Activated CD4-positive, alpha-beta memory T cell treated with anti-CD3 and anti-CD28 coated beads, Interleukin-2, amount 10 ng/mL, durations not matched to agents 7 days and 5 days (primary cell): ENCODE data around the gene ING3. TPM values are rescaled to one million over a fixed set of nuclear protein-coding genes. Genes with fewer than 3 reads are reported as not detected.
"Not testable (repeated sequence)": the region's sequence is repeated elsewhere in the genome, so short reads cannot be mapped to it uniquely, and the experiment has no call there.

Experiments used
- CTCF ChIA-PET: fragments of 350-600 bp; sonication (Branson Sonifier 250); formaldehyde crosslinking; loops from one replicate; lab custom pipeline; 2021; ENCODE audit warnings: antibody characterized with exemption, inconsistent platforms; lab: Charles Lee
- POLR2A ChIA-PET: fragments of 350-600 bp; sonication (Branson Sonifier 250); formaldehyde crosslinking; loops from one replicate; lab custom pipeline; 2021; ENCODE audit warnings: antibody characterized with exemption; lab: Charles Lee
- DNase-seq: peaks from one replicate; pipeline ENCODE4 v3.0.0-alpha.2; 2020
- H3K27ac Mint-ChIP-seq: one replicate; pipeline ENCODE4 v1.8.0; 2021; ENCODE audit warnings: mild to moderate bottlenecking, mixed read lengths
- H3K27me3 Mint-ChIP-seq: one replicate; pipeline ENCODE4 v1.8.0; 2021; ENCODE audit warnings: mixed read lengths
- H3K36me3 Mint-ChIP-seq: one replicate; pipeline ENCODE4 v1.8.0; 2021; ENCODE audit warnings: low read depth, mixed read lengths
- H3K4me1 Mint-ChIP-seq: one replicate; pipeline ENCODE4 v1.8.0; 2021; ENCODE audit warnings: mixed read lengths
- H3K4me3 Mint-ChIP-seq: one replicate; pipeline ENCODE4 v1.8.0; 2021; ENCODE audit warnings: mild to moderate bottlenecking, mixed read lengths
- H3K9me3 Mint-ChIP-seq: one replicate; pipeline ENCODE4 v1.8.0; 2021; ENCODE audit warnings: mixed read lengths
- total RNA-seq, 2 experiments: library from RNA; stranded (reverse); gene quantifications; one replicate each; pipeline ENCODE4 v1.2.3, GENCODE V29; 2021

Gene ING3
- total RNA-seq, 2 experiments from 2014 or later: 22.2 to 26.5 TPM

DNA sequence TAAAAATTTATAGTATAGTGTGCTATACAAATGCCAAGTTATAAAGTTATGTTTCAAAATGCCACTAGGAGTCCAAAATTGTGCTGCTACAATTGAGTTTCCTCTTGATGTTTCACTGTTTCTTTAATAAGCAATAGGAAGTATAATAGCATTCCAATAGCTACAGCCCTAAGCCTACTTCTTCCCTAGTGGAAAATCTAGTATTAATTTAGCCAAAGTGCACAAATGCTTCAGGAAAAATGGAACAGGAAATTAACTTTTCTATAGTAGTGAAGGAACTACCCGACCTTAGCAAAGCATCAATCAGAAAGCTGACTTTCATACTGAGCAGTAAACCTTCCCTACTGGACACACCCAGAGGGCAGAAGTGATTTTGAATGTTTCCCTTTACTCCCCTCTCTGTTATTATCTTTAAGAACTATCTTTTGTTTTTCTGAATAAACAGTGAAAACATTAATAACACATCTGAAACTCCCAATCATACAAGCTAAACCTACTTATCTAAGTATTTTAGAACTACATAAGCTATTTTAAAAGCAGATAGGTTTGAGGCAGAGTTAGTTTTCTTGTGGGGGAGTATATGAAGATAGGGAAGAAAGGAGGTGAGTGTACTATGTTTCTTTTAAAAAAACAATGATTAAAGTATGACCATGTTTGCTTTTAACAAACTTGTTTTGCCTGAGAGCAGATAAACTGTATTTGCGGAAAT lies 51.6 kb downstream of the ING3 start:
- POLR2A ChIA-PET: no interaction called here
- H3K27ac Mint-ChIP-seq: no peak overlapping the region
- H3K27me3 Mint-ChIP-seq: peaks cover 17% of the 10 kb centered on the region
- no peaks in the 10 kb centered on the region for H3K36me3 Mint-ChIP-seq
- peaks cover 5% of the 10 kb centered on the region for H3K4me1 Mint-ChIP-seq
- DNase-seq: no peak
- CTCF ChIA-PET: interaction anchor here (1.7 kb wide), 1 partner anchor 14 kb away, joined by 6 read pairs; the partner anchor contains the start of gene CPED1
- H3K9me3 Mint-ChIP-seq: no peaks in the 10 kb centered on the region
- no peak overlapping the region for H3K4me3 Mint-ChIP-seq

DNA sequence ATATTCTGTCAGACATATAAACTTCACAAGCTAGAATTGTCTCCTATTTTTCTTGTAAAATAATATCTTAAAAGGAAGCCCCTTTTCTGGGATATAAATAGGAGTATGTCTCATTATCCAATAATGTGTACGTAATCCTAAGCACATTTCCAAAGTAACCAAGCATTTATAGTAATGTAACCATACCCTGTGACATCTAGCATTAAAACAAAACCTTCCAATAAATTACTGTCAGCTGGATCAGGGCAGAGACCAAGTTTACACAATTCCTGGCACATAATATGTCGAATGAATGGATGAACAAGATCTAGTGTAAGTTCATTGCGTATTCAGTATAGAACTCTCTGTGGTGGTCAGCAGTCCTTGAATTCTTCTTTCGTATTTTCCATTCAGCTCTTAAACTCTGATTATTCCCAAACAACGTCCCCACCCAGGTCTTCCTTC lies 52.2 kb downstream of the ING3 start:
- CTCF ChIA-PET: interaction anchor here (1.7 kb wide), 1 partner anchor 15 kb away, joined by 6 read pairs; the partner anchor contains the start of gene CPED1
- Mint-ChIP-seq H3K4me1 (peaks cover 5% of the 10 kb centered on the region), H3K9me3 (no peaks in the 10 kb centered on the region), H3K27me3 (peaks cover 21% of the 10 kb centered on the region), H3K27ac (no peak overlapping the region), H3K36me3 (no peaks in the 10 kb centered on the region), H3K4me3 (no peak overlapping the region)
- DNase-seq: no peak
- POLR2A ChIA-PET: no interaction called here

DNA sequence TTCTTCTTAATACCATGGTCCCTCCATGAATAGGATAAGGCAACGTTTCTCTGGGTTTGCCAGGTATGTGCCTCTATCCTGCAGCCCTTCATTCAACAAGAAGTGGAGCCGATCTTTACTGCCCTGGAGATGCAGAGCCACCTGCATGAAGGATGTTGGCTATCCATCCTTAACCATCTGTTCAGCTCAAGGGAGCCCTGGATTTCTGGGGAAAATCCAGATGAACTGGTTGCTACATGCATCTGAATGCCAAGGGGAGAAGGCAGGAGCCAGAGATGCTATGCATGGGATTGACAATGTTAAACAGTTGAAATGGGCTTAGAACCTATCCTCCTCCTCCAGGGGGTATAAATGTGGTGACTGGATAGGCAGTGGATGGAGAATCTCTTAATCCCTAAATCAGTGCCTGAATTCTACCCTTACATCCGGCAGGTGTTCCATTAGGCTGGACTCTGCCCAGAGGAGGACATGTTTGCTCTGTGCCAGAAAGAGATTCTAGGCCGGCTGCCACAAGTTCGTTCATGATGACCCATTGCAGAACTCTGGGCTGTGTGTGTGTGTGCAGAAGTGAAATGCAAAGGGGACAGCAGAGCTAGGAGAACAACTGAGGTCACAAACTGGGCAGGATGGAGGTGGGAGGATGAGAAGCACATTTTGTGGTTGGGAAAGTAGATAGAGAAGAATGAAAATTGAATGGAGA lies 53.6 kb downstream of the ING3 start:
- no peaks in the 10 kb centered on the region for H3K36me3 Mint-ChIP-seq
- no peak for DNase-seq
- CTCF ChIA-PET: no interaction called here
- H3K4me3 Mint-ChIP-seq: no peak overlapping the region
- H3K27me3 Mint-ChIP-seq: peaks cover 21% of the 10 kb centered on the region
- H3K27ac Mint-ChIP-seq: no peak overlapping the region
- peaks cover 4% of the 10 kb centered on the region for H3K4me1 Mint-ChIP-seq
- POLR2A ChIA-PET: no interaction called here
- H3K9me3 Mint-ChIP-seq: no peaks in the 10 kb centered on the region

DNA sequence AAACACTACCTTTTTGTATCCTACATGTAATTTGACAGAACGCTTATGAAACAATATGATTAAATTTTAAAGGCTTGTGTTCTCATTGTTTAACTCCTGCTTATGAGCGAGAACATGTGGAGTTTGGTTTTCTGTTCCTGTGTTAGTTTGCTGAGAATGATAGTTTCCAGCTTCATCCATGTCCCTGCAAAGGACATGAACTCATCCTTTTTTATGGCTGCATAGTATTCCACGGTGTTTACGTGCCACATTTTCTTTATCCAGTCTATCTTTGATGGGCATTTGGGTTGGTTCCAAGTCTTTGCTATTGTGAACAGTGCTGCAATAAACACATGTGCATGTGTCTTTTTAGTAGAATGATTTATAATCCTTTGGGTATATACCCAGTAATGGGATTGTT lies 54.5 kb downstream of the ING3 start:
- peaks cover 19% of the 10 kb centered on the region for H3K27me3 Mint-ChIP-seq
- H3K4me1 Mint-ChIP-seq, CTCF ChIA-PET, H3K27ac Mint-ChIP-seq, H3K4me3 Mint-ChIP-seq, POLR2A ChIA-PET, H3K9me3 Mint-ChIP-seq, H3K36me3 Mint-ChIP-seq, DNase-seq: not testable (repeated sequence)

DNA sequence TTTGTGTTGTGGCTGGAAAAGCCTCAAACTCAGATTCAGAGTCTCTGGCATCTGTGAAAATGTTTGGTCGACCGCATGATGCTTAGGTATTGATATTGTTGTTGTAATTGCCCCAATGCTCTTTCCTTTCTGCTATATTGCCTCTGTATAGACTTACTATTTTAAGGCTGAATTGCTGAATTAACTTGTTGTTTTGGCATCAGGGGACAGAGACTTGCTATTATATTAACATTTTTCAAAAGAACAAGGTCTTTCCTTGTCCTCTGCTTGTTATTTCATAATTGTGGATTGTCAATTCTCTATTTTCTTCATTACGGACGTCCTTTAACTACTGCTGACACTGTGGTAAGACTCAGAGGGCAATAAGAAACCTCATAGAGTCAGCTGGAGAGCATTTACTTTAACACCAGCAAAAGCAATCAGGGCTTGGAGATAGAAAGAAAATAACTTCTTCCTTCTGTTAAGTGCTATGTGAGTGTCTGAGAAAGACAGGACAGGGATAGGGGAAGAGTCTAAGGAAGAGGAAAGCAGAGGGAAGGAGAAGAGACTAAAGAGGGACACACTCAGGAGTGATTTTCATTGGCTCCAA lies 55.5 kb downstream of the ING3 start:
- H3K36me3 Mint-ChIP-seq: no peaks in the 10 kb centered on the region
- H3K4me3 Mint-ChIP-seq: no peak overlapping the region
- no peak for DNase-seq
- peaks cover 18% of the 10 kb centered on the region for H3K27me3 Mint-ChIP-seq
- H3K27ac Mint-ChIP-seq: no peak overlapping the region
- H3K9me3 Mint-ChIP-seq: no peaks in the 10 kb centered on the region
- POLR2A ChIA-PET: no interaction called here
- H3K4me1 Mint-ChIP-seq: no peaks in the 10 kb centered on the region
- CTCF ChIA-PET: no interaction called here

DNA sequence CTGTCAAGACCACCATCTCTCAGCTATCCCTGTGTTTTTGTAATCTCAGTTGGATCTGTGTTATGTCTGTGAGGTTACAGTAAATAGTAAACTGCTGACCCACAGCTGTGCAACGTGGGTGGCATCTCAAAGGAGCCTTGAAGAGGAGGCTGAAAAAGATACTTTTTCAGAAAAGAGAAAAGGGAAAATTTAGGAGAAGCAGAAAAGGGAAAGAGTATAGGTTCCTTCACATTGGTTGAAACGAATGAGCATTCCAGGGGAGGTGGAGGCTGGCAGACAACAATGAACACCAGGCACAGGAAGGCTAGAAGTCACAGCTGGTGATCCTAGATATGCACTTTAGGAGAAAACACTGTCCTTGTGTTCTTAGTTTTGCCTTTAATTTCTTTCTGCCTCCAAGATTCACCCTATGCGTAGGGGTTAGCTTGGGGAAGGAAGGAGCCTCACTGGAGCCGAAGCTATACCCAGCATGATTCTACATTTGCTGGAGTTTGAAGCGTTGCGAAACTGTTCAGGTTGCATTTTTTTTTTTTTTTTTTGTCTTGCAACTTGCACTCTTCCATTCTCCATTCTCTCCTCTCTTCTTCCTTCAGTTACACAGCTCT lies 56.2 kb downstream of the ING3 start:
- H3K27ac Mint-ChIP-seq: no peak overlapping the region
- H3K9me3 Mint-ChIP-seq: no peaks in the 10 kb centered on the region
- H3K27me3 Mint-ChIP-seq: peaks cover 18% of the 10 kb centered on the region
- H3K4me3 Mint-ChIP-seq: no peak overlapping the region
- no peak for DNase-seq
- POLR2A ChIA-PET: no interaction called here
- CTCF ChIA-PET: no interaction called here
- H3K36me3 Mint-ChIP-seq: no peaks in the 10 kb centered on the region
- H3K4me1 Mint-ChIP-seq: no peaks in the 10 kb centered on the region

DNA sequence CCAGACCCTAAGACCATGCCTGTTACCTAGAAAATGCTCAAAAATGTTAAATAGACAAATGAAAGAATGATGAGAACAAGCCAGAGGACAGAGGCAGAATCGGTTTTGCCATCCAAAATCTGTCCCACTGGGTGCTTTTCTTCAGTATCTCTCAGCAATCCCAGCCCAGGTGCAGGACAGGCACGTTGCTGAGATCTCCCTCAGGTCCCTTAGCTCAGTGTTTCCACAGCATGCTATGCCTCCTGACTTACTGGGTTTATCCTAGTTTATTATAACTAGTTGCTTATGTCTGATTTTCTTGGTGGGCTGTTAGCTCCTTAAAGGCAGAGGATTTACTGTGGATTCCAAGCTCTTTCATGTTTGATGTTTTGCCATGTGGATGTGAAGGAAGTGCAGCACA lies 58.2 kb downstream of the ING3 start:
- Mint-ChIP-seq H3K27ac (no peak overlapping the region), H3K9me3 (no peaks in the 10 kb centered on the region), H3K4me1 (no peaks in the 10 kb centered on the region), H3K36me3 (no peaks in the 10 kb centered on the region), H3K27me3 (peaks cover 17% of the 10 kb centered on the region), H3K4me3 (no peak overlapping the region)
- DNase-seq: no peak
- ChIA-PET CTCF (no interaction called here), POLR2A (no interaction called here)

DNA sequence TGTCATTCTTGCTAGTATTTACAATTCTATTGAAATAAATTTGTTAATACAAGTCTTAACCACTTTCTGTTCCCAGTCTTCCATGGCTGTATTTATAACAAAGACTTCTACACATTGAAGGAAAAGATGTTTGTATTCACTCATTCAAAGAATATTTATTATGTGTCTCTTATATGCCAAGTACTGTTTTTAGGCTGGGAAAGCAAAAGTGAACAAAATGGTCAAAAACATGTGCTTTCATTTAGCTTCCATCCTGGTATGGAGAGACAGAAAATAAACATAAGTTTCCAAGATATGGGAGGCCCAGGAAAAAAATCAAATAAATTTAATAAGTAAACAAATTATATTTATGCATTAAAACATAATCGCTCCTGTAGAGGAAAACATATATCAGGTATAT lies 60.8 kb downstream of the ING3 start:
- Mint-ChIP-seq H3K4me1 (no peaks in the 10 kb centered on the region), H3K36me3 (no peaks in the 10 kb centered on the region), H3K9me3 (no peaks in the 10 kb centered on the region), H3K4me3 (no peak overlapping the region), H3K27ac (no peak overlapping the region), H3K27me3 (peaks cover 14% of the 10 kb centered on the region)
- DNase-seq: no peak
- ChIA-PET CTCF (interaction anchor here (0.7 kb wide), 1 partner anchor 43 kb away, joined by 4 read pairs; no protein-coding TSS in a partner anchor), POLR2A (no interaction called here)

DNA sequence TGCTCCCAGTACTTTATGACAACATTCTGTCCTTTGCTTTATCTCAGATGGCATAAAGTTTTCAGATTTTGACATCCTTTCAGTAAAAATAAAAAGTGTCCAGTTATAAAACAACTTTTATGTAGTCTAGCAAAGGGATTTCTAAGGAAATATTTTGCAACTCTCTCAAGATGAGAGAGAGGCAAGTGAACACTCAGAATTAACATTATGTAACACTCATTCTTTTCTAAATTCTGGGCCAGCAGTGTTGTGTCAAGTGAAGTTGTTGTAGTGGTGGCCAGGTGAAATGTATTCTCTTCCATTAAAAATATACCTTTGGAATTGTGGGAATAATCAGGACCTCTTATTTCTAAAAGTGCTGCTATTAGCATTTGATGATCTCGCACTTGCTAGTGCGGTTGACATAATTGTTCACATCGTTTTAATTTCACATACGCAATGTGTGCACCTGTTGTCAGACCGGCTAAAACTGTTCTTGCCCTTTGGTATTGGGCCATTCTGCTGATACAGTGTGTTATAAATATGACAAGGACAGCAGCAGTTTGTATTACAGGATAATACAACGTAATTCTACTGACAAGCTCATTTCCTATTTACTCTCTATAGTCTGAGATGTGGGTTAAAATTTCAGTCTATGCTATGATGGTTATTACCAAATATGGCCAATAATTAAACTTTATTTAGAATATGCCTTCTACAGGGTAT lies 61.7 kb downstream of the ING3 start:
- DNase-seq: no peak
- CTCF ChIA-PET: no interaction called here
- Mint-ChIP-seq H3K27me3 (peaks cover 13% of the 10 kb centered on the region), H3K4me3 (no peak overlapping the region), H3K27ac (no peak overlapping the region), H3K36me3 (no peaks in the 10 kb centered on the region), H3K9me3 (no peaks in the 10 kb centered on the region), H3K4me1 (no peaks in the 10 kb centered on the region)
- POLR2A ChIA-PET: no interaction called here

DNA sequence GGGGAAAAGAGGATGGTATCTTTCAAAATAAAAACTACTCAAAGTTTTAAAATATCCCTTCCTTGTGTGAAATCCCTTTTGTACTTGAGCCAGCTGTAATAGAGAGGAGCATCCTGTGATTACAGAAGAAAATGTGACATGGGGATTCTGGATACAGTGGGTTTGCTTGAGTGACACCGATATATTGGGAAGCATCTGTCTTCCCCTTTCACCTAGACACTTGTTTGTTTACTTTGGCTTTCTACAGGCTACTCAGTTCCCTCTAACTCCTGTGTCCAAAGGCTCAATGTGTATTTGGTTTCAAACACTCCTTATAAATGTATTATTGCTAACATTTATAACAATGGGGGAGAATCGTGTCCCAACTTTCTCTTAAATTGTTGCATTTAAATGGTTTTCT lies 62.3 kb downstream of the ING3 start:
- no peaks in the 10 kb centered on the region for H3K36me3 Mint-ChIP-seq
- no peaks in the 10 kb centered on the region for H3K4me1 Mint-ChIP-seq

DNA sequence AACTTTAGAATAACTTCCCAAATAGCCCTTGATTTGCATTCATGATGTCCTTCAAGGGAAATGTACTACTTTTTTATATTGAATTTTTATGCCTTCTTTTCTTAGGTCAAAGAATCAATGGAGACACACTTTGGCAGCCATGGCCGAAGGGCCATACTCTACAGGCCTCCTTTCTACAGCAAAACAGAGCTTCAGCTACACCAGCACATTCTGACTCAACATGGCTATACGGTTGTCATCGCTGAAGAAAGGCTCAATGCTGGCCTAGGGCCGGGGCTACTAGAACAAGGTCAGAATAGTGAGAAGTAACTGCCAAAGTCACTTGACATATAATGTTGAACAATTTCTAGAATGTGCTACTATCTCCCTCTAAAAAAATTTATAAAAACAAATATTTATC lies 65.0 kb downstream of the ING3 start:
- ChIA-PET CTCF (interaction anchor here (0.5 kb wide), 1 partner anchor 73 kb away, joined by 4 read pairs; no protein-coding TSS in a partner anchor), POLR2A (no interaction called here)
- no peak overlapping the region for H3K27ac Mint-ChIP-seq

More for the DNA sequence above, 62.3 kb downstream of the ING3 start:
- ChIA-PET CTCF (no interaction called here), POLR2A (no interaction called here)
- DNase-seq: no peak
- H3K27ac Mint-ChIP-seq: no peak overlapping the region
- peaks cover 8% of the 10 kb centered on the region for H3K27me3 Mint-ChIP-seq
- no peak overlapping the region for H3K4me3 Mint-ChIP-seq
- no peaks in the 10 kb centered on the region for H3K9me3 Mint-ChIP-seq

DNA sequence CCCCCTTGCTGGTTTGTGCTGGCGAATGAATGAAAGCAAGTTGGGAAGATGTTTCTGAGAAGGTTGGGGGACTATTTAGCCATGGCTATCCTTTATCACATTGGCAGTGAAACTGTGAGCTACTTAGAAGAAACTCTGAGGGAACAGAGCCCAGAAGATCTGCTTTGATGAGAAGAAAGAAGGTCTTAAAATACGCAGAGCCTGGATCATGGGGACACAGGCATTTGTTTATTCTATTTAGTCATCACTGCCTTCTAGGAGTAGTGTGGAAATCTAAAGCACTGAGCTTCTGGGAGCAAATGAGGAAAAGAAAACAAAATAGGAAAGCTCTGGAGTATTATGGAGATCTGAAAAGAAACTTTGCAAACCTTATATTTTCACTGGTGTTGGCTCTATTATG lies 66.4 kb downstream of the ING3 start:
- H3K4me1 Mint-ChIP-seq: no peaks in the 10 kb centered on the region
- no peaks in the 10 kb centered on the region for H3K9me3 Mint-ChIP-seq
- no peak overlapping the region for H3K27ac Mint-ChIP-seq
- H3K36me3 Mint-ChIP-seq: no peaks in the 10 kb centered on the region
- no peak for DNase-seq
- ChIA-PET POLR2A (no interaction called here), CTCF (no interaction called here)
- H3K4me3 Mint-ChIP-seq: no peak overlapping the region
- H3K27me3 Mint-ChIP-seq: peaks cover 8% of the 10 kb centered on the region

More for the DNA sequence above, 65.0 kb downstream of the ING3 start:
- Mint-ChIP-seq H3K4me1 (no peaks in the 10 kb centered on the region), H3K4me3 (no peak overlapping the region), H3K36me3 (no peaks in the 10 kb centered on the region), H3K9me3 (no peaks in the 10 kb centered on the region), H3K27me3 (peaks cover 8% of the 10 kb centered on the region)
- no peak for DNase-seq
